ENCODE data around the gene SCFD1. TPM values are rescaled to one million over a fixed set of nuclear protein-coding genes. Genes with fewer than 3 reads are reported as not detected.

SCFD1 gene
- total RNA-seq, 2 donors from 2014 or later, result 20.5 to 28.6 TPM

GRCh38 chr14:30728471-30728870, 106.4 kb downstream of the SCFD1 start:
- no peak for TF ChIP-seq CTCF (IDR thresholded peaks at IDR 0.05)
- Histone ChIP-seq H3K36me3 (peaks cover 22% of the 10 kb centered on the region), H3K4me3 (no peak overlapping the region), H3K4me1 (peaks cover 0 to 9% of the 10 kb centered on the region in 2 donors), H3K27ac (no peak overlapping the region), H3K9me3 (peaks cover 0 to 4% of the 10 kb centered on the region in 2 donors), H3K27me3 (no peaks in the 10 kb centered on the region)
- no peak for DNase-seq (ENCODE audit: low spot score)

GRCh38 chr14:30737916-30738315, 115.8 kb downstream of the SCFD1 start:
- H3K9me3 ChIP-seq, result no peaks in the 10 kb centered on the region
- H3K4me3 ChIP-seq, result no peak overlapping the region
- H3K36me3 ChIP-seq, result peaks cover 37% of the 10 kb centered on the region
- no peak for DNase-seq (ENCODE audit: low spot score)
- TF ChIP-seq CTCF (IDR thresholded peaks at IDR 0.05), result no peak
- no peaks in the 10 kb centered on the region for H3K27me3 ChIP-seq
- no peak overlapping the region for H3K27ac ChIP-seq
- no peaks in the 10 kb centered on the region for H3K4me1 ChIP-seq

GRCh38 chr14:30738978-30739377, 116.9 kb downstream of the SCFD1 start:
- TF ChIP-seq CTCF (IDR thresholded peaks at IDR 0.05), result no peak
- Histone ChIP-seq H3K36me3 (peaks cover 28% of the 10 kb centered on the region), H3K9me3 (no peaks in the 10 kb centered on the region), H3K4me3 (no peak overlapping the region), H3K27ac (no peak overlapping the region), H3K4me1 (no peaks in the 10 kb centered on the region), H3K27me3 (no peaks in the 10 kb centered on the region)
- no peak for DNase-seq (ENCODE audit: low spot score)

- H3K4me1 ChIP-seq, result no peaks in the 10 kb centered on the region
- TF ChIP-seq CTCF (IDR thresholded peaks at IDR 0.05), result no peak
- no peaks in the 10 kb centered on the region for H3K9me3 ChIP-seq
- no peak overlapping the region for H3K4me3 ChIP-seq
- no peaks in the 10 kb centered on the region for H3K36me3 ChIP-seq
- DNase-seq (ENCODE audit: low spot score), result no peak
- no peak overlapping the region for H3K27ac ChIP-seq
- no peaks in the 10 kb centered on the region for H3K27me3 ChIP-seq
Observed at GRCh38 chr14:30748343-30748742, 126.2 kb downstream of the SCFD1 start.

GRCh38 chr14:30751646-30752416, 129.7 kb downstream of the SCFD1 start:
- no peaks in the 10 kb centered on the region for H3K9me3 ChIP-seq
- H3K27ac ChIP-seq, result no peak overlapping the region
- no peak for TF ChIP-seq CTCF (IDR thresholded peaks at IDR 0.05)
- H3K27me3 ChIP-seq, result no peaks in the 10 kb centered on the region
- no peak overlapping the region for H3K4me3 ChIP-seq
- no peaks in the 10 kb centered on the region for H3K36me3 ChIP-seq
- DNase-seq (ENCODE audit: low spot score), result no peak
- H3K4me1 ChIP-seq, result no peaks in the 10 kb centered on the region

- no peak for DNase-seq (ENCODE audit: low spot score)
- no peak for TF ChIP-seq CTCF (IDR thresholded peaks at IDR 0.05)
Observed at GRCh38 chr14:30753452-30753851, 131.3 kb downstream of the SCFD1 start.

More at GRCh38 chr14:30753452-30753851, 131.3 kb downstream of the SCFD1 start:
- no peak overlapping the region for H3K27ac ChIP-seq
- H3K4me1 ChIP-seq, result no peaks in the 10 kb centered on the region
- H3K9me3 ChIP-seq, result no peaks in the 10 kb centered on the region
- no peaks in the 10 kb centered on the region for H3K36me3 ChIP-seq
- H3K27me3 ChIP-seq, result no peaks in the 10 kb centered on the region
- no peak overlapping the region for H3K4me3 ChIP-seq
